ENCODE measurements around the gene ATP11A. TPM values are rescaled to one million over a fixed set of nuclear protein-coding genes. Genes with fewer than 3 reads are reported as not detected.

ATP11A gene
- total RNA-seq, 1 donor from 2014 or later = 114 TPM

- H3K27me3 Mint-ChIP-seq (ENCODE audit: low read depth) = no peaks in the 10 kb centered on the region
- H3K4me3 Mint-ChIP-seq = no peak overlapping the region
- peaks cover 19% of the 10 kb centered on the region for H3K4me1 Mint-ChIP-seq
- no peak for DNase-seq (ENCODE audit: low spot score in 2 of 2, unreplicated experiment in 2 of 2)
- no peaks in the 10 kb centered on the region for H3K9me3 Mint-ChIP-seq
- H3K27ac Mint-ChIP-seq = no peak overlapping the region
- no peak for TF ChIP-seq CTCF (IDR thresholded peaks at IDR 0.05; ENCODE audit: unreplicated experiment)
- H3K36me3 Mint-ChIP-seq = no peaks in the 10 kb centered on the region
Measured at GRCh38 chr13:112772929-112773328, 83.1 kb downstream of the ATP11A start.

DNA sequence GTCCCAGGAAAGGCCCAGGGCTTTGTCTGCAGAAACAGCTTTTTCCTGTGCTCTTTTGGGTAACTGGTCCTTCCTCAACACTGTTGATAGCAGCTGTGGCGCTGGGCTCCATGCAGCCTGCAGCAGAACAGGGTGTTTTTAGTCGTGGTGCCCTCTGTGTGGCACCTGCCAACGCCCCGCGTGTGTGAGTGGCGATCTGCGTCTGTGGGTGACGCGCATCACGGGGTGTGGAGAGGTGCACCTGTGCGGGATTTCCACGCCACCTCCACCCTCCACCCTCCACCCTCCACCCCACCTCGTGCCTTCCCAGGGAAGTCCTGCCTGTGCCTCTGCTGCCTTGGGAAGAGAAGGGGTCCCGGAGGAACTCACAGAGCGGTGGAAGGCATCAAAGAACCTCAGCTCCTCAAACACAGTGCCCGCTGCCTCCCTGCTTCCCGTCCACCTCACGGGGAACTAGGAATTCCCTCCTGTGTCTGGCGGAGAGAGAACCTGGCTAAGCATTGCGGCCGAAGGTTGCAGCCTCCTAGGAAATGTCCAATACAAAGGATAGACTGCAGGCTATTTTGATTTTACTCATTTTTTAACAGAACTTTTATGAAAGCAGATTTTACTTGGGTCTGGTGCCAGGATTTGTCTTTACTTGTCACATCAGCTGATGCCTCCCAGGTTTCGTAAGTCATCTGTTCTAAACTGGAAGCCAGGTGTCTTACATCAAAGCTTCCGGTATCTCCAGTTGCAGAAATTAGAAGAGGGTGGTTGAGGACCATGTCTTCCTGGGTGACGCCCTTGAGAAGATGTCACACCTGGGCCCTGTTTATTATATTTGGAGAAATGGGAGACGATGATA lies 84.0 kb downstream of the ATP11A start:
- no peak for DNase-seq (ENCODE audit: low spot score in 2 of 2, unreplicated experiment in 2 of 2)
- Mint-ChIP-seq H3K4me1 (peaks cover 21% of the 10 kb centered on the region), H3K36me3 (no peaks in the 10 kb centered on the region), H3K27me3 (ENCODE audit: low read depth) (no peaks in the 10 kb centered on the region), H3K9me3 (no peaks in the 10 kb centered on the region), H3K4me3 (no peak overlapping the region), H3K27ac (no peak overlapping the region)
- TF ChIP-seq CTCF (IDR thresholded peaks at IDR 0.05; ENCODE audit: unreplicated experiment) = no peak

DNA sequence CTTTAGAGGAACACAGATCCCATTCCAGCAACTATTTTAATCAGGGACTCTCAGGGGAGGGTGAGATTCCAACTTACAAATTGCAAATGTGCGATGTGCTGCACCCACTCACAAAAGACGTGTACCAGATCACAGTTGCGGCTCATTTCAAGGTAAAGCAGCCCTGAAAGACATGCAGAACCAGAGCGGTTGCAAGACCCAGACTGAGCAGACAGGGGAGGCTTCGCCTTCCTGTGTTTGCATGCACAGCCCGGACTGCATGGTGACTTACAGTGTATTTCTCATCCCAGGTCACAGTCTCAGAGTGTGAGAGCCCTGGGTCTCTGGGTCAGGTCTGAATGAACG lies 84.6 kb downstream of the ATP11A start:
- no peak overlapping the region for H3K4me3 Mint-ChIP-seq
- H3K36me3 Mint-ChIP-seq = no peaks in the 10 kb centered on the region
- H3K9me3 Mint-ChIP-seq = no peaks in the 10 kb centered on the region
- H3K4me1 Mint-ChIP-seq = peaks cover 20% of the 10 kb centered on the region
- no peak overlapping the region for H3K27ac Mint-ChIP-seq
- DNase-seq (ENCODE audit: low spot score in 2 of 2, unreplicated experiment in 2 of 2) = no peak
- TF ChIP-seq CTCF (IDR thresholded peaks at IDR 0.05; ENCODE audit: unreplicated experiment) = no peak
- no peaks in the 10 kb centered on the region for H3K27me3 Mint-ChIP-seq (ENCODE audit: low read depth)

DNA sequence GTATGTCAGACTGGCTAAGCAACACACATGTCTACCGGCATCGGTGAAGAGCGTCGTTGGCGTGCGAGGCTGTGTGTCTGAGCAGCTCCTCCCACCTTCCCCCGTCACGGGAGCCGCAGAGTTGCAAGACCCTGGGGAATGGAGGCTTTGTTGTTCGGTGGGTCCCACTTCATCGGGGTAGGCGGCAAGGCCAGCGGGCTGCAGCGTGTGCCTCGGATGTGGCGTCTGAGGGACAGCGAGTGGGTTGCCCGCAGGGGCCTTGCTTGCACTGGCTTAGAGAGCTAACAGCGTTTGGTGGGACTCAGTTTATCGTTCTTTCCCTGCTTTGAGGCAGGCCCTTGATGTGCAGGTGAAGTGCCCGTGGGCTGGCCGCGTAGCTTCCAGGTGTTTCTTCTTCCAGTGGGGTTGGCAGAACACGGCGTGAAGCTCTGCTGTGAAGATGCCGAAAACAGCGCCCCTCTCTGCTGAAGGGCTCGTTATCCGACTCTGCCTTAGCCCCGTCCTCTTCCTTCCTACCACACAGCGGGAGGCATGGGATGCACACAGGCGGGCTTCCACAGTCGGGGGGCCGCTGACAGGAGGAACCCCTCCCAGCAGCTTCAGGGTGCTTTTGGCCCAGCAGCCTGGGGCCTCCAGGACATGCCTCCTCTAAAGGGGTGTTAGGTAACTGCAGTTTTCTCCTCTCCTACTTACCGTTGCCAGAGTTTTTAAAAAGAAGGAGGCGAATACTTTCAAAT lies 85.2 kb downstream of the ATP11A start:
- no peak for DNase-seq (ENCODE audit: low spot score in 2 of 2, unreplicated experiment in 2 of 2)
- no peak overlapping the region for H3K4me3 Mint-ChIP-seq
- H3K27ac Mint-ChIP-seq = no peak overlapping the region
- no peaks in the 10 kb centered on the region for H3K9me3 Mint-ChIP-seq
- peaks cover 22% of the 10 kb centered on the region for H3K4me1 Mint-ChIP-seq
- H3K36me3 Mint-ChIP-seq = no peaks in the 10 kb centered on the region
- TF ChIP-seq CTCF (IDR thresholded peaks at IDR 0.05; ENCODE audit: unreplicated experiment) = no peak
- H3K27me3 Mint-ChIP-seq (ENCODE audit: low read depth) = no peaks in the 10 kb centered on the region

DNA sequence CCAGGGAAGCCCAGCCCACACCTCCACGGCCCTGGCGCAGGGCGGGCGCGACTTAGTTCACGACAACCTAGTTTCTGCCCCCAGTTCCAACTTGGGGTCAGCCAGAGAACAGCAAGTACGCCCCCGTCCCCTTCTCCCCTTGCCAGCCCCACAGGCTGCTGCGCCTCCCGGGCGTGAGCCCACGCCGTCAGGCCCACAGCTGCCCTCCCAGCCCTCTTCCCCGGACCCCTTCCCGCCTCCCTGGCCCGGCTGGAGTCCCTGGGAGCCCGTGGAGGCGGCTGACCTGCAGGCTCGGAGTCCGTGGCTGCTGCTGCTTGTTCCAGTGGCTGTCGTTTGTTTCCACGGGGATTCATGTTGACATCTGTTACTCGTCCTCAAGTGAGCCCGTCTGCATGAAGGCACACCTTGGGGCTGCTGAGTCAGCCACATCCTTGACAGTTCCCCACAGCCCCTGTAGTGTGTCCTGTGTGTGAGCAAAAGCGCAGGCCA lies 86.0 kb downstream of the ATP11A start:
- Mint-ChIP-seq H3K4me1 (peaks cover 29% of the 10 kb centered on the region), H3K4me3 (no peak overlapping the region), H3K9me3 (no peaks in the 10 kb centered on the region), H3K36me3 (no peaks in the 10 kb centered on the region), H3K27ac (no peak overlapping the region), H3K27me3 (ENCODE audit: low read depth) (no peaks in the 10 kb centered on the region)
- DNase-seq (ENCODE audit: low spot score in 2 of 2, unreplicated experiment in 2 of 2) = no peak
- no peak for TF ChIP-seq CTCF (IDR thresholded peaks at IDR 0.05; ENCODE audit: unreplicated experiment)
